Measurements from ENCODE around the gene HM13. TPM values are rescaled to one million over a fixed set of nuclear protein-coding genes. Genes with fewer than 3 reads are reported as not detected.

Gene HM13
- total and polyA plus RNA-seq, 9 of the 15 experiments (the other 6 are each of a cell fraction or from before 2014, with no cell fraction given): 7.7 to 136 (median 74.5) TPM

DNA sequence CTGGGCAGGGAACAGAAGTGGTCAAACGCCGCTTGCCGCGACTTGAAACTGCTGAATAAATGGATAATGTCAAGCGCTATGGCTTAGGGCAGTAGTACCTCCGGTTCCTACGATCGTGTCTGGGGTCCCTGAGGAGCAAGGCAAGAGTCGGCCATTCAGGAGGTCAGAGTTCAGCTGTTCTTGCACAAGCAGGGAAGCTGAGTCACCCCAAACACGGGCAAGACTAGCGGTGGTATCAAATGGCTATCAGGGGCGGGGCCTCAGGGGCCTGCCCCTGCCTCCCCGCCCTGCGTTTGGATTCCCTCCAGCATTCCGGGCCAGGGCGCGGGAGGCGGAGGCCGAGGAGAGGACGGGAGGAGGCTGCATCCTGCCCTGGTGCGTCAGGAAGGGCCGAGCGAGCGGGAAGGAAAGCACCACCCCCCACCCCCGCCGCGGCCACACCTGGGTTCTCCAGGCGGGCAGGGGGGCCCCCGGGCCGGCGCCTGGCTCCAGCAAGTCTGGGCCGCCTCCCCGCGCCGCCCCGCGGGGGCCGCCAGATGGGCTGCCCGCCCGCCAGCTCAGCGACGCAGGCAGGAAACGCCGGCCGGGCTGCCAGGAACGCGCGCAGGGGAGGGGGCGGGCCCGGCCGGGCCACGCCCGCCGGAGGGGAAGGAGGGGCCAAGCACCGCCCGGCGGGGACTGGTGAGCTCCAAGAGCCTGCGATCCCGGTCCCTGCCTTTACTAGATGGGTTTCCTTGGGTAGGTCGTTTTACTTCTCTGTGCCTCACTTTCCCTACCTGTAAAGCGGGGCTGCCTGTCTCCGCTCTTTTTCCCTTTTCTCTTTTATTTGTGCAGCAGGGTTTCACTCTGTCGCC, 58.7 kb downstream of the HM13 start (continued):
- TF ChIP-seq POLR2H (tag; IDR thresholded peaks at IDR 0.05; ENCODE audit: low read depth) (peak; percentile 93), GATAD2A (IDR thresholded peaks at IDR 0.05) (0 out of 2 replicates have a peak, but pooled peaks have one; percentile 83), MCM7 (IDR thresholded peaks at IDR 0.05) (no peak), FUS (optimal IDR thresholded peaks at IDR 0.05; ENCODE audit: low read depth, low read length) (peak; percentile 40), SMAD2 (IDR thresholded peaks at IDR 0.05; ENCODE audit: low read depth, low read length) (no peak), ZFP30 (CRISPR knock-in tag; IDR thresholded peaks at IDR 0.05; ENCODE audit: borderline replicate concordance) (no peak), BCL6 (CRISPR knock-in tag; IDR thresholded peaks at IDR 0.05) (no peak), MYC (IDR thresholded peaks at IDR 0.05; ENCODE audit: low read depth, low read length) (peak; percentile 38), MYC (CRISPR knock-in tag; IDR thresholded peaks at IDR 0.05; ENCODE audit: borderline replicate concordance, low read depth) (no peak; the same call in 1 of the 2 replicates), BRF2 (IDR thresholded peaks at IDR 0.05; ENCODE audit: borderline replicate concordance, insufficient read depth, insufficient read length) (no peak), NRF1 (conservative IDR thresholded peaks at IDR 0.05 in 1 of 2, IDR thresholded peaks at IDR 0.05 in 1 of 2) (peak; percentile 77 to 79), HCFC1 (IDR thresholded peaks at IDR 0.05; ENCODE audit: low read depth, low read length) (peak; percentile 6; the same call in 1 of the 2 replicates), ZNF511 (CRISPR knock-in tag; IDR thresholded peaks at IDR 0.05) (no peak), BCOR (IDR thresholded peaks at IDR 0.05) (no peak), PML (IDR thresholded peaks at IDR 0.05; ENCODE audit: low read length) (peak; percentile 12; the same call in 1 of the 2 replicates)
- TF ChIP-seq, protein P1, sequence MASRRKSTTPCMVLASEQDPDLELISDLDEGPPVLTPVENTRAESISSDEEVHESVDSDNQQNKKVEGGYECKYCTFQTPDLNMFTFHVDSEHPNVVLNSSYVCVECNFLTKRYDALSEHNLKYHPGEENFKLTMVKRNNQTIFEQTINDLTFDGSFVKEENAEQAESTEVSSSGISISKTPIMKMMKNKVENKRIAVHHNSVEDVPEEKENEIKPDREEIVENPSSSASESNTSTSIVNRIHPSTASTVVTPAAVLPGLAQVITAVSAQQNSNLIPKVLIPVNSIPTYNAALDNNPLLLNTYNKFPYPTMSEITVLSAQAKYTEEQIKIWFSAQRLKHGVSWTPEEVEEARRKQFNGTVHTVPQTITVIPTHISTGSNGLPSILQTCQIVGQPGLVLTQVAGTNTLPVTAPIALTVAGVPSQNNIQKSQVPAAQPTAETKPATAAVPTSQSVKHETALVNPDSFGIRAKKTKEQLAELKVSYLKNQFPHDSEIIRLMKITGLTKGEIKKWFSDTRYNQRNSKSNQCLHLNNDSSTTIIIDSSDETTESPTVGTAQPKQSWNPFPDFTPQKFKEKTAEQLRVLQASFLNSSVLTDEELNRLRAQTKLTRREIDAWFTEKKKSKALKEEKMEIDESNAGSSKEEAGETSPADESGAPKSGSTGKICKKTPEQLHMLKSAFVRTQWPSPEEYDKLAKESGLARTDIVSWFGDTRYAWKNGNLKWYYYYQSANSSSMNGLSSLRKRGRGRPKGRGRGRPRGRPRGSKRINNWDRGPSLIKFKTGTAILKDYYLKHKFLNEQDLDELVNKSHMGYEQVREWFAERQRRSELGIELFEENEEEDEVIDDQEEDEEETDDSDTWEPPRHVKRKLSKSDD (conservative IDR thresholded peaks at IDR 0.05; ENCODE audit: low read length): 0 out of 2 replicates have a peak, but pooled peaks have one; percentile 32
- TF ChIP-seq, protein P2, sequence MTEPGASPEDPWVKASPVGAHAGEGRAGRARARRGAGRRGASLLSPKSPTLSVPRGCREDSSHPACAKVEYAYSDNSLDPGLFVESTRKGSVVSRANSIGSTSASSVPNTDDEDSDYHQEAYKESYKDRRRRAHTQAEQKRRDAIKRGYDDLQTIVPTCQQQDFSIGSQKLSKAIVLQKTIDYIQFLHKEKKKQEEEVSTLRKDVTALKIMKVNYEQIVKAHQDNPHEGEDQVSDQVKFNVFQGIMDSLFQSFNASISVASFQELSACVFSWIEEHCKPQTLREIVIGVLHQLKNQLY (CRISPR knock-in tag; conservative IDR thresholded peaks at IDR 0.05): 0 out of 4 replicates have a peak, but pooled peaks of 1 of the 2 experiments have one; percentile 9
- TF ChIP-seq, protein P3, sequence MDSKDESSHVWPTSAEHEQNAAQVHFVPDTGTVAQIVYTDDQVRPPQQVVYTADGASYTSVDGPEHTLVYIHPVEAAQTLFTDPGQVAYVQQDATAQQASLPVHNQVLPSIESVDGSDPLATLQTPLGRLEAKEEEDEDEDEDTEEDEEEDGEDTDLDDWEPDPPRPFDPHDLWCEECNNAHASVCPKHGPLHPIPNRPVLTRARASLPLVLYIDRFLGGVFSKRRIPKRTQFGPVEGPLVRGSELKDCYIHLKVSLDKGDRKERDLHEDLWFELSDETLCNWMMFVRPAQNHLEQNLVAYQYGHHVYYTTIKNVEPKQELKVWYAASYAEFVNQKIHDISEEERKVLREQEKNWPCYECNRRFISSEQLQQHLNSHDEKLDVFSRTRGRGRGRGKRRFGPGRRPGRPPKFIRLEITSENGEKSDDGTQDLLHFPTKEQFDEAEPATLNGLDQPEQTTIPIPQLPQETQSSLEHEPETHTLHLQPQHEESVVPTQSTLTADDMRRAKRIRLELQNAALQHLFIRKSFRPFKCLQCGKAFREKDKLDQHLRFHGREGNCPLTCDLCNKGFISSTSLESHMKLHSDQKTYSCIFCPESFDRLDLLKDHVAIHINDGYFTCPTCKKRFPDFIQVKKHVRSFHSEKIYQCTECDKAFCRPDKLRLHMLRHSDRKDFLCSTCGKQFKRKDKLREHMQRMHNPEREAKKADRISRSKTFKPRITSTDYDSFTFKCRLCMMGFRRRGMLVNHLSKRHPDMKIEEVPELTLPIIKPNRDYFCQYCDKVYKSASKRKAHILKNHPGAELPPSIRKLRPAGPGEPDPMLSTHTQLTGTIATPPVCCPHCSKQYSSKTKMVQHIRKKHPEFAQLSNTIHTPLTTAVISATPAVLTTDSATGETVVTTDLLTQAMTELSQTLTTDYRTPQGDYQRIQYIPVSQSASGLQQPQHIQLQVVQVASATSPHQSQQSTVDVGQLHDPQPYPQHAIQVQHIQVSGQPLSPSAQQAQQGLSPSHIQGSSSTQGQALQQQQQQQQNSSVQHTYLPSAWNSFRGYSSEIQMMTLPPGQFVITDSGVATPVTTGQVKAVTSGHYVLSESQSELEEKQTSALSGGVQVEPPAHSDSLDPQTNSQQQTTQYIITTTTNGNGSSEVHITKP (IDR thresholded peaks at IDR 0.05; ENCODE audit: partially characterized antibody): peak; percentile 84
